Activated naive CD8-positive, alpha-beta T cell treated with anti-CD3 and anti-CD28 coated beads for 36 hours (primary cell): ENCODE data around the gene PAQR3. TPM values are rescaled to one million over a fixed set of nuclear protein-coding genes. Genes with fewer than 3 reads are reported as not detected.

ENCODE experiments used
- total RNA-seq, 2 experiments: library from RNA; stranded (reverse); gene quantifications; one replicate each; pipeline ENCODE4 v1.2.3, GENCODE V29; 2021

The PAQR3 gene
- total RNA-seq, 2 experiments from 2014 or later, result 9.6 to 9.8 TPM

Other genes starting within 250 kb of the PAQR3 start
- gene BMP2K, start 163.1 kb downstream of the PAQR3 start, total RNA-seq, result 10 to 100 TPM; 18.1 to 19.3 TPM